ENCODE measurements around the gene RAB6A.
"Not testable (repeated sequence)": the region's sequence is repeated elsewhere in the genome, so short reads cannot be mapped to it uniquely, and the experiment has no call there.

RAB6A gene

DNA sequence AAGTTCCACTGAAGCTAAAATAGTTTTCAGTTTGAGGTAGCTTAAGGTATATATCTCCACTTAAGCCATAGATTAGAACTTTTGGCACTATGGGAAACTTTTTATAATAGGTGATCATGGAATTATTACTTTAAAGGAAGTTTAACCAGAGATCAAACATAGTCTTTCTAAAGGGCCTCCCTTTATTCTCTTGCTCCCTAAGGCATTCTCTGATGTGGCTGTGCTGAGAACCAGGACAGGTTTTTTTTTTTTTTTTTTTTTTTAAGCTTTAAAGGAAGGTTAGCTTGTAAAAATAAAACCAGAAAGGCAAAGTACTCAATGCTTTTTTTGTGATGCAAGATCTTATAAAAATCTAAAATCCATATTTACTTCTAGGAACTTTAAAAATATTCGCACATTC, 23.9 kb upstream of the RAB6A start:
- H3K36me3 Mint-ChIP-seq: no peaks in the 10 kb centered on the region
- H3K4me3 Mint-ChIP-seq: no peak overlapping the region
- H3K4me1 Mint-ChIP-seq: peaks cover 42% of the 10 kb centered on the region
- H3K9me3 Mint-ChIP-seq: no peaks in the 10 kb centered on the region
- no peak for DNase-seq
- H3K27ac Mint-ChIP-seq: no peak overlapping the region
- peaks cover 10% of the 10 kb centered on the region for H3K27me3 Mint-ChIP-seq
- CTCF ChIA-PET: no interaction called here

DNA sequence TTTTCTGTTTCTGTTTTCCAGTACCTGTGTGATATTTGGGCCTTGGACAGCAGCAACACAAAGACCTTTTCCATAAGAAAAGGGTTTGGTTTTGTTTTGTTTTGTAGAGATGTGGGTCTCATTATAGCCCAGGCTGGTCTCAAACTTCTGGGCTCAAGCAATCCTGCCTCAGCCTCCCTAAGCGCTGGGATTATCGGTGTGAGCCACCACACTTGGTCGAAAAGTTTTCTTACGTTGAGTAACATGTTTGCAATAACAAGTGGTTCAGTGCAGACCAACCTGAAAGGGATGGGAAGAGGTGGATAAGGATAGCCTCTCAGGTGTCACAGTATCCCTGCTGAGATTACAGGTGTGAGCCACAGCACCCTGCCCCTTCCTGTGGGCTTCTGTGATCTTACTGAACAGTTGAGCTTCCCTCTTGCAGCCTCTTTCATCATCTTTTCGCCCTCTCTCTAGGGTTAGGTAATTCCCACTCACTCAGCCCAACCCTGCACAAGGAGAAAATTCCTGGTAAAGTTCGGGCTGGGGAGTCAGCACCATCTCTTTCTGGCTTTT, 23.3 kb upstream of the RAB6A start:
- no peaks in the 10 kb centered on the region for H3K36me3 Mint-ChIP-seq
- H3K4me1 Mint-ChIP-seq: peaks cover 42% of the 10 kb centered on the region
- no peak for DNase-seq
- H3K4me3 Mint-ChIP-seq: no peak overlapping the region
- no peak overlapping the region for H3K27ac Mint-ChIP-seq
- CTCF ChIA-PET: no interaction called here
- peaks cover 10% of the 10 kb centered on the region for H3K27me3 Mint-ChIP-seq
- no peaks in the 10 kb centered on the region for H3K9me3 Mint-ChIP-seq

DNA sequence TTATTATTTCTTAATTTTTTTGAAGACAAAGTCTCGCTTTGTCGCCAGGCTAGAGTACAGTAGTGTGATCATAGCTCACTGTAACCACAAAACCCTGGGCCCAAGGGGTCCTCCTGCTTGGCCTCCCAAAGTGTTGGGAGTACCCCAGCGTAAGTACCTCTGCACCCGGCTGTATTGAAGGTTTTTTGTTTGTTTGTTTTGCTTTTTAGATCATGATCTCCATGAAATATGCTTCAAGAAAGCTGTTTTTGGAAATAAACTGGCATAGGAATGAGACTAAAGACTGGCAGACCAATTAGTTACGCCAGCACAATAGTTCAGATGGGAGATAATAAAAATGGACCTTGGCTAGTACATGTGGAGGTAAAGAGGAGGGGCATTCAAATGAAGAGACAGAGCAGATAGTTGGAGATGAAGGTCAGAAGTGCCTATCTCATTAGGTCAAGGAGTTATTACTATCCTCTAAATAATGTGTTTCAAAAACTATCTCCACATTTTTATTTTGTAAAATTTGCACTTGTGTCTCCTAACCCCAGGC, 22.7 kb upstream of the RAB6A start:
- H3K27ac Mint-ChIP-seq: no peak overlapping the region

DNA sequence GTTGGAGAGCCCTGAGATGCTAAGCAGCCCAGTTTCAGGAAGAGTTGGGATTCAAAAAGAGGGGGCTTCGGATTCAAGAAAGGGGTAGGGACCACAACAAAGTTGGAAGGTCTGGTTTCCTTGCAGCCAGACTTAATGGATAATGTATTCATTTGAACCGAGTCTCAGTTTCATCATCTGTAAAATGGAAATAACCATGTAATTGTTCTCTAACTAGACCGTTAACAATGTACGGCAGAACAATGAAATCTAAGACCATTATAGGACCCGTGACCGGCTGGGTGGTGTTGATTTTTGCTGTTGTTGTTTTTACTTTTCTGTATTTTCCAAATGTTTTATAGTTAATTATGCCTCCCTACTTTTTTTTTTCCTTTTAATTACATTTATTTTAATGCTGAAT, 20.4 kb upstream of the RAB6A start:
- no peak for DNase-seq
- Mint-ChIP-seq H3K4me3 (no peak overlapping the region), H3K27me3 (peaks cover 10% of the 10 kb centered on the region), H3K9me3 (no peaks in the 10 kb centered on the region), H3K4me1 (peaks cover 32% of the 10 kb centered on the region), H3K27ac (peak overlapping the region; percentile 25), H3K36me3 (no peaks in the 10 kb centered on the region)
- CTCF ChIA-PET: interaction anchor here (3.5 kb wide), 1 partner anchor 19 kb away, joined by 36 read pairs; the partner anchor contains the start of gene RAB6A

More for the DNA sequence above, 22.7 kb upstream of the RAB6A start:
- no peak for DNase-seq
- Mint-ChIP-seq H3K4me1 (peaks cover 42% of the 10 kb centered on the region), H3K4me3 (no peak overlapping the region), H3K27me3 (peaks cover 10% of the 10 kb centered on the region), H3K9me3 (no peaks in the 10 kb centered on the region), H3K36me3 (no peaks in the 10 kb centered on the region)
- CTCF ChIA-PET: no interaction called here

DNA sequence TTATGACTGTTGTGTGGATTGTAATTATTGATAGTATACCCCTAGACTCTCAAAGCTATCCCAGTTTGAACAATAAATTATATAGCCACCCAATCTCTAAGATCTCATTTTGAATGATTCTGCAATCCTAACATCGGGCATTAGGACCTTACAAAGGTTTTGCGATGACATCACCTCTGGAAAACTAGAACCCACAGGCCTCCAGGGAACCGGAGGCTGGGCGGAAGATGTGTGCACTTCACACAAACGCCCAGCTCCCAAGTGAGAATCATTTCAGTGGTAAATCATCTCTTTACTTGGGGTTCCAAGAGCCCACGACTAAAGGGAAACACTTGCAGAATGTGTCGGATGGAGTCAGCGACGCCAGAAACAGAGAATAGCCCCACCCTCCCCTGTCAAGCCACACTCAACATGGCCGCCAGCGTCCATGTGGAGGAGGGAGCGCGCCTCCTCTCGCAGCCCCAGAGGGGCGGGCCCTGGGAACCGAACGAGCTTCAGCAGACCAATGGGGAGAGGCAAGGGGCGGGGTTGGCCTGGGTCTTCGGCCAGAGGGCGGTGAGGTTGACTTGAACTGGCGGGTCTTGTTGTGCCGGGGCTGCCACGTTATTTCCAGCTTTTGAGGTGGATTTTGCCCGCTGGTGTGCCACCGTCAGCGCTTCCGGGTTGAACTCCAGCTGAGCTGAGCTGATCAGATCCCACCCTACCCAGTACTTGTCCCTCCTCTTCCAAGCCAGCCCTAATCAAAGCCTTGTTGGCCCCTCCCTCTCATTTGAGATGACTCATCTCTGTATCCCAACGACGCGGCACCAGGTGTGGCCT, 18.4 kb upstream of the RAB6A start:
- no peaks in the 10 kb centered on the region for H3K36me3 Mint-ChIP-seq
- peak; percentile 99 for DNase-seq
- no peaks in the 10 kb centered on the region for H3K9me3 Mint-ChIP-seq
- CTCF ChIA-PET: interaction anchor here (0.6 to 3.5 kb wide), 3 partner anchors 17 to 24 kb away, joined by 3 to 36 read pairs (median 5); partner anchors contain the start of gene RAB6A
- peak overlapping the region; percentile 100 for H3K27ac Mint-ChIP-seq
- H3K4me1 Mint-ChIP-seq: peaks cover 24% of the 10 kb centered on the region
- peak overlapping the region; percentile 83 for H3K4me3 Mint-ChIP-seq
- peaks cover 10% of the 10 kb centered on the region for H3K27me3 Mint-ChIP-seq

DNA sequence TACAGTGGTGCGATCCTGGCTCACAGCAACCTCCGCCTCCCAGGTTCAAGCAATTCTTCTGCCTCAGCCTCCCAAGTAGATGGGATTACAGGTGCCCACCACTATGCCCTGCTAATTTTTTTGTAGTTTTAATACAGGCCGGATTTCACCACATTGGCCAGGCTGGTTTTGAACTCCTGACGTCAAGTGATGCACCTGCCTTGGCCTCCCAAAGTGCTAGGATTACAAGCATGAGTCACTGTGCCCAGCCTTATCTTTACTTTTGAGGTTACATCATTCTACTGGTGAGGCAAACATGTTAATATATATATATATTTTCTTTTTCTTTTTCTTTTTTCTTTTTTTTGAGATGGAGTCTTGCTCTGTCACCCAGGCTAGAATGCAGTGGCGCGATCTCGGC, 9.9 kb upstream of the RAB6A start:
- H3K27ac Mint-ChIP-seq, H3K4me1 Mint-ChIP-seq, H3K9me3 Mint-ChIP-seq, H3K4me3 Mint-ChIP-seq, DNase-seq, CTCF ChIA-PET, H3K36me3 Mint-ChIP-seq: not testable (repeated sequence)
- peaks cover 25% of the 10 kb centered on the region for H3K27me3 Mint-ChIP-seq

DNA sequence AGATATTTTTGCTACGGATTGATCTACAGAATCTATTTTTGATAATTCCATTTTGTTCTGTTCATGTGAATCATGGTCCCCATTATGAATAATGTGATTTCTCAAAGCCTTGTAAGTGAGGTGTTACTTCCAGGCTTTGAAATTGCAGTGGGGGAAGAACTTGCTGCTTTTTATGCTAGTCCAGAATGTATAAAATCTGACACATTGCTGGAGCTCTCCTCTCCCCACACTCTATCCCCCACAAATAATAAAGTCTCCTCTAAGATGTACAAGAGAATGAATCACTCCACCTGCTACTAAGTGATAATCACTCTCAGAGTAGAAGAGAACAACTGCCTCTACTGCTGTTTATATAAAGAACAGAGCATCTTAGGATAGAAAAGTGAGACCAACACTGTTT, 5.9 kb upstream of the RAB6A start:
- H3K4me1 Mint-ChIP-seq: no peaks in the 10 kb centered on the region
- H3K9me3 Mint-ChIP-seq: no peaks in the 10 kb centered on the region
- peaks cover 32% of the 10 kb centered on the region for H3K27me3 Mint-ChIP-seq
- CTCF ChIA-PET: no interaction called here
- no peak overlapping the region for H3K4me3 Mint-ChIP-seq
- H3K27ac Mint-ChIP-seq: no peak overlapping the region
- no peaks in the 10 kb centered on the region for H3K36me3 Mint-ChIP-seq
- DNase-seq: no peak

DNA sequence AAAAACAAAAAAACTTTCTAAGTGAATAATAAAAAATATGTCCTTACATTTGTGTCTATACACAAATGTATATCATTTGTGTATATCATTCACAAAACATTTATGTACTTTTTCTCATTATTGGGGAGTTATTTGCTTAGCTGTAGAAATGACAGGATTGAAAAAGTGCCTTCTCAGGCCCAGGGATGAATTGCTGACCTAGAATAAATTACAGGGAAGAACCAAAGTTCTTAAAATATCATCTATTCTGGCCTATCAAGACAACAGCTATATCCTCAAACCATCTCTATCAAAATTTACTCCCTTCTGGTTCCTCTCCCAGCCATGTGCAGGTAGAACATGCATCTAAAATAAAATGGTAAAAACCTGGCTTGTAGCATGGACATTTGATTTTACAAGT, 1.9 kb upstream of the RAB6A start:
- Mint-ChIP-seq H3K9me3 (no peaks in the 10 kb centered on the region), H3K4me1 (peaks cover 27% of the 10 kb centered on the region), H3K4me3 (no peak overlapping the region), H3K36me3 (peaks cover 8% of the 10 kb centered on the region), H3K27me3 (peaks cover 16% of the 10 kb centered on the region), H3K27ac (no peak overlapping the region)
- DNase-seq: no peak
- CTCF ChIA-PET: interaction anchor here (5.0 kb wide), 1 partner anchor 17 kb away, joined by 36 read pairs; no protein-coding TSS in a partner anchor

DNA sequence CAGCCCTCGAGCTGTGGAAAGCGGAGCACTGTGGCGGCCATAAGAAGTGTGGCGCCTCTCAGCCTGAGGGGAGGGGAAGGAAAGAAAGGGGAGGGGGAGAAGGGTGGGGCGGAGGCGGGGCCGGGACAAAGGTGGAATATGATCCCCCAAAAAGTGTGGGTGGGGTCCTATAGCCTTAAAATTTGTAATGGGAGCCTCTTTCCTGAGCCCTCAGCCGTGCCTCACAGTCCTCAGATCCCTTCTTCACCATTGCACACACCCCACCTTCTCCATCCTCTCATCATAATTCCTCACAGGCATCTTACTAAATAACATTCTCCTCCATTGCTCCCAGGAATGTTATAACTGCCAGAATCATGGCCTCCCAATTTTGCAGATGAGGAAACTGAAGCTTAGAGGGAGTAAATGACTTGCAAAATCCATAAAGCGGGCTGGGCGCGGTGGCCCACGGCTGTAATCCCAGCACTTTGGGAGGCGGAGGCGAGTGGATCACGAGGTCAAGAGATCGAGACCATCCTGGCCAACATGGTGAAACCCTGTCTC, 600 bp upstream of the RAB6A start:
- DNase-seq: peak; percentile 23
- CTCF ChIA-PET: interaction anchor here (0.6 to 5.0 kb wide), 3 partner anchors 18 to 184 kb away, joined by 3 to 36 read pairs (median 3); no protein-coding TSS in a partner anchor

DNA sequence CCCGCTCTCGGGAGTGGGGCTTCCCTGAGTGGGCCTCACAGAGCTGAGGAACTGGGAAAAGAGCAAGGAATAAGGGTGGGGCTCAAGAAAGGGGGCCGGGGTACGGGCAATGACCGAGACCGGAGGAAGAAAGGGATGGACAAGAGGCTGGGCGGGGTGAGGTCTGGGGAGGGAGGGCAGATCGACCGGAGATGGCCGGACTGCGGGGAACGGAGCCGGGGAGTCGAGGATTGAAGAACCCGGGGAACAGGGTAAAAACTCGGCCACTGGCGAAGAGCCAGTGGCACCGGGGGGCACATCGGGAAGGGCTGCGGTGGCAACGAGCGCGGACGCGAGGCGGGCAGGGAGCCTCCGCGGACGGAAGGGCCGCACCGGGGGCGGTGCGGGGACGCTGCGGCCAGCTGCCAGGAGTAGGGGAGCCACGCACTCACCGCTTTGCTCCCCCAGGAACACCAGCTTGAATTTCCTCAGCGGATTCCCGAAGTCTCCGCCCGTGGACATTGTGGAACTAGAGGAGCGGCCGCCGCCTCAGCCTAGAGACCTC, 667 bp downstream of the RAB6A start:
- peaks cover 6% of the 10 kb centered on the region for H3K27me3 Mint-ChIP-seq
- CTCF ChIA-PET: interaction anchor here (5.0 kb wide), 1 partner anchor 19 kb away, joined by 36 read pairs; no protein-coding TSS in a partner anchor
- H3K9me3 Mint-ChIP-seq: no peaks in the 10 kb centered on the region
- H3K4me3 Mint-ChIP-seq: peak overlapping the region; percentile 86
- peaks cover 30% of the 10 kb centered on the region for H3K4me1 Mint-ChIP-seq
- H3K27ac Mint-ChIP-seq: peak overlapping the region; percentile 93
- DNase-seq: peak; percentile 34
- H3K36me3 Mint-ChIP-seq: peaks cover 13% of the 10 kb centered on the region

More for the DNA sequence above, 600 bp upstream of the RAB6A start:
- H3K27me3 Mint-ChIP-seq: peaks cover 11% of the 10 kb centered on the region
- no peaks in the 10 kb centered on the region for H3K9me3 Mint-ChIP-seq
- H3K4me3 Mint-ChIP-seq: peak overlapping the region; percentile 86
- H3K27ac Mint-ChIP-seq: peak overlapping the region; percentile 93
- peaks cover 30% of the 10 kb centered on the region for H3K4me1 Mint-ChIP-seq
- H3K36me3 Mint-ChIP-seq: peaks cover 13% of the 10 kb centered on the region

GRCh38 chr11:73759610-73760134, 1.2 kb downstream of the RAB6A start:
- Mint-ChIP-seq H3K4me1 (peaks cover 30% of the 10 kb centered on the region), H3K27ac (peak overlapping the region; percentile 82), H3K36me3 (peaks cover 13% of the 10 kb centered on the region), H3K9me3 (no peaks in the 10 kb centered on the region), H3K27me3 (peaks cover under 1% of the 10 kb centered on the region), H3K4me3 (peak overlapping the region; percentile 86)
- no peak for DNase-seq
- CTCF ChIA-PET: no interaction called here

DNA sequence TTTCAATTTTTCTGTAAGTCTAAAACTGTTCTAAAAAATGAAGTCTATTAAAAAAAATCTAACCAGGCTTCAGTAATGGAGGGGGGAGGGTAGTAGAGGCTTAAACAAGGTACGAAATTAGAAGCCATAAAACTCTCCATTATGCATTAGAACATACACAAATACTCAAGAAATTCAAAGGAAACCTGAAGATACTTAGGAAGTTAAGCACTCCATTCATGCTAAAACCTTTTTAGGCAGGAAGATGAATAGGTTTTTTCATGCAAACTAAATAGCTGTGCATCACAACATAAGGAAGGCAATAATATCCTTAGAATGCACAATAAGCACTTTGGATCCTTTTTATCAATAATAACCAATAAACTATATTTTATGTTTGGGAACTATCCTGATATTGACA, 2.4 kb downstream of the RAB6A start:
- no peak overlapping the region for H3K27ac Mint-ChIP-seq
- H3K36me3 Mint-ChIP-seq: peaks cover 18% of the 10 kb centered on the region
- peaks cover 30% of the 10 kb centered on the region for H3K4me1 Mint-ChIP-seq
- no peaks in the 10 kb centered on the region for H3K27me3 Mint-ChIP-seq
- CTCF ChIA-PET: interaction anchor here (1.4 kb wide), 1 partner anchor 173 kb away, joined by 4 read pairs; no protein-coding TSS in a partner anchor
- peak overlapping the region; percentile 86 for H3K4me3 Mint-ChIP-seq
- no peak for DNase-seq
- H3K9me3 Mint-ChIP-seq: no peaks in the 10 kb centered on the region

GRCh38 chr11:73757598-73757997, 3.3 kb downstream of the RAB6A start:
- peaks cover 20% of the 10 kb centered on the region for H3K36me3 Mint-ChIP-seq
- no peak overlapping the region for H3K4me3 Mint-ChIP-seq
- no peak for DNase-seq
- no peaks in the 10 kb centered on the region for H3K27me3 Mint-ChIP-seq
- CTCF ChIA-PET: interaction anchor here (1.4 kb wide), 1 partner anchor 174 kb away, joined by 4 read pairs; no protein-coding TSS in a partner anchor
- no peak overlapping the region for H3K27ac Mint-ChIP-seq
- H3K9me3 Mint-ChIP-seq: no peaks in the 10 kb centered on the region
- peaks cover 33% of the 10 kb centered on the region for H3K4me1 Mint-ChIP-seq

DNA sequence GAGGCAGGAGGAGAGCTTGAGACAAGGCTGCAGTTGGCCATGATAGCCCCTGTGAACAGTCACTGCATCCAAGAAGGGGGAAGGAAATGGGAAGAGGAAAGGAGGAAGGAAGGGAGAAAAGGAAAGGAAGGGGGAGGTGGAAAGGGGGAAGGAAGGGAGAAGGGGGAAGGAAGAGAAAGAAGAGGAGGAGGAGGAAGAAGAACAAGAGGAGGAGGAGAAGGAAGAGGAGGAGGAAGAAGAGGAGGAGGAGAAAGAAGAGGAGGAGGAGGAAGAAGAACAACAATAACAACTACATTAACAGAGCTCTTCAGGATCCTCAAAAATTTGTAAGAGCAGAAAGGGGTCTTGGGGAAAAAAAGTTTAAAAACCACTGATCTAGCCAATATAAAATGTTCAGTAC, 5.2 kb downstream of the RAB6A start:
- H3K36me3 Mint-ChIP-seq: peaks cover 29% of the 10 kb centered on the region
- no peaks in the 10 kb centered on the region for H3K27me3 Mint-ChIP-seq
- CTCF ChIA-PET: interaction anchor here (0.6 kb wide), 1 partner anchor 15 kb away, joined by 3 read pairs; no protein-coding TSS in a partner anchor
- H3K9me3 Mint-ChIP-seq: no peaks in the 10 kb centered on the region
- peaks cover 42% of the 10 kb centered on the region for H3K4me1 Mint-ChIP-seq
- H3K27ac Mint-ChIP-seq: no peak overlapping the region
- no peak overlapping the region for H3K4me3 Mint-ChIP-seq
- DNase-seq: no peak
